Nephron progenitor cell (in vitro differentiated cells): Measurements from ENCODE around the gene USP3.

ENCODE experiments used
- DNase-seq: peaks from one replicate; pipeline ENCODE4 v3.0.0; 2021
- H3K27ac Mint-ChIP-seq: 2 replicates; pipeline ENCODE4 v1.8.0; 2021; ENCODE audit warnings: mild to moderate bottlenecking, moderate library complexity, mixed read lengths
- H3K27me3 Mint-ChIP-seq: 2 replicates; pipeline ENCODE4 v1.8.0; 2021; ENCODE audit warnings: mild to moderate bottlenecking, low read depth, mixed read lengths; ENCODE audit not compliant: poor library complexity
- H3K36me3 Mint-ChIP-seq: 2 replicates; pipeline ENCODE4 v1.8.0; 2021; ENCODE audit warnings: low read depth, mixed read lengths
- H3K4me1 Mint-ChIP-seq: 2 replicates; pipeline ENCODE4 v1.8.0; 2021; ENCODE audit warnings: mixed read lengths
- H3K4me3 Mint-ChIP-seq: 2 replicates; pipeline ENCODE4 v1.8.0; 2021; ENCODE audit warnings: mild to moderate bottlenecking, moderate library complexity, mixed read lengths
- H3K9me3 Mint-ChIP-seq: 2 replicates; pipeline ENCODE4 v1.8.0; 2021; ENCODE audit warnings: mild to moderate bottlenecking, moderate library complexity, mixed read lengths
- CTCF ChIP-seq: fragments of 200-600 bp; sonication (generic); IDR thresholded peaks from 2 replicates; pipeline ENCODE4 v1.5.0; 2021; ENCODE audit warnings: antibody characterized with exemption

USP3 gene

GRCh38 chr15:63491979-63492378, 12.4 kb upstream of the USP3 start:
- no peak for DNase-seq
- no peak for TF ChIP-seq CTCF
- no peaks in the 10 kb centered on the region for H3K9me3 Mint-ChIP-seq

GRCh38 chr15:63492541-63493077, 11.8 kb upstream of the USP3 start:
- TF ChIP-seq CTCF = no peak
- H3K4me1 Mint-ChIP-seq = peaks cover 21% of the 10 kb centered on the region
- H3K9me3 Mint-ChIP-seq = no peaks in the 10 kb centered on the region
- no peak overlapping the region for H3K4me3 Mint-ChIP-seq
- DNase-seq = no peak
- no peaks in the 10 kb centered on the region for H3K36me3 Mint-ChIP-seq
- no peak overlapping the region for H3K27ac Mint-ChIP-seq
- H3K27me3 Mint-ChIP-seq = peaks cover 12% of the 10 kb centered on the region

More at GRCh38 chr15:63491979-63492378, 12.4 kb upstream of the USP3 start:
- peaks cover 26% of the 10 kb centered on the region for H3K4me1 Mint-ChIP-seq
- no peak overlapping the region for H3K4me3 Mint-ChIP-seq
- H3K36me3 Mint-ChIP-seq = no peaks in the 10 kb centered on the region
- no peak overlapping the region for H3K27ac Mint-ChIP-seq
- H3K27me3 Mint-ChIP-seq = peaks cover 12% of the 10 kb centered on the region

GRCh38 chr15:63493436-63493835, 11.0 kb upstream of the USP3 start:
- H3K9me3 Mint-ChIP-seq = no peaks in the 10 kb centered on the region
- H3K4me1 Mint-ChIP-seq = peaks cover 21% of the 10 kb centered on the region
- H3K27me3 Mint-ChIP-seq = peaks cover 9% of the 10 kb centered on the region
- H3K36me3 Mint-ChIP-seq = no peaks in the 10 kb centered on the region
- TF ChIP-seq CTCF = no peak
- peak overlapping the region; percentile 11 for H3K27ac Mint-ChIP-seq
- no peak for DNase-seq
- H3K4me3 Mint-ChIP-seq = no peak overlapping the region

GRCh38 chr15:63494408-63494807, 10.0 kb upstream of the USP3 start:
- no peak for DNase-seq
- Mint-ChIP-seq H3K27ac (no peak overlapping the region), H3K4me1 (peaks cover 21% of the 10 kb centered on the region), H3K27me3 (peaks cover 7% of the 10 kb centered on the region), H3K4me3 (no peak overlapping the region), H3K36me3 (no peaks in the 10 kb centered on the region), H3K9me3 (no peaks in the 10 kb centered on the region)
- no peak for TF ChIP-seq CTCF

- Mint-ChIP-seq H3K4me1 (peaks cover 29% of the 10 kb centered on the region), H3K27ac (no peak overlapping the region), H3K36me3 (no peaks in the 10 kb centered on the region), H3K9me3 (no peaks in the 10 kb centered on the region), H3K27me3 (peaks cover 7% of the 10 kb centered on the region), H3K4me3 (no peak overlapping the region)
- no peak for TF ChIP-seq CTCF
- DNase-seq = no peak
Observed at GRCh38 chr15:63495343-63495742, 9.1 kb upstream of the USP3 start.

GRCh38 chr15:63495780-63496488, 8.5 kb upstream of the USP3 start:
- Mint-ChIP-seq H3K4me3 (no peak overlapping the region), H3K36me3 (no peaks in the 10 kb centered on the region), H3K4me1 (peaks cover 35% of the 10 kb centered on the region), H3K27ac (no peak overlapping the region), H3K27me3 (peaks cover 7% of the 10 kb centered on the region), H3K9me3 (no peaks in the 10 kb centered on the region)
- no peak for DNase-seq
- TF ChIP-seq CTCF = no peak
